Measurements from ENCODE around the gene VSNL1. TPM values are rescaled to one million over a fixed set of nuclear protein-coding genes. Genes with fewer than 3 reads are reported as not detected.
A peak's percentile ranks its signal among the peaks of the same experiment; 100 is the strongest.

Gene VSNL1
- 52.5 and 68.6 TPM in 2 replicates for total RNA-seq (2014; rRNA removed; shearing (Covaris generic); ENCODE audit: low replicate concordance)

DNA sequence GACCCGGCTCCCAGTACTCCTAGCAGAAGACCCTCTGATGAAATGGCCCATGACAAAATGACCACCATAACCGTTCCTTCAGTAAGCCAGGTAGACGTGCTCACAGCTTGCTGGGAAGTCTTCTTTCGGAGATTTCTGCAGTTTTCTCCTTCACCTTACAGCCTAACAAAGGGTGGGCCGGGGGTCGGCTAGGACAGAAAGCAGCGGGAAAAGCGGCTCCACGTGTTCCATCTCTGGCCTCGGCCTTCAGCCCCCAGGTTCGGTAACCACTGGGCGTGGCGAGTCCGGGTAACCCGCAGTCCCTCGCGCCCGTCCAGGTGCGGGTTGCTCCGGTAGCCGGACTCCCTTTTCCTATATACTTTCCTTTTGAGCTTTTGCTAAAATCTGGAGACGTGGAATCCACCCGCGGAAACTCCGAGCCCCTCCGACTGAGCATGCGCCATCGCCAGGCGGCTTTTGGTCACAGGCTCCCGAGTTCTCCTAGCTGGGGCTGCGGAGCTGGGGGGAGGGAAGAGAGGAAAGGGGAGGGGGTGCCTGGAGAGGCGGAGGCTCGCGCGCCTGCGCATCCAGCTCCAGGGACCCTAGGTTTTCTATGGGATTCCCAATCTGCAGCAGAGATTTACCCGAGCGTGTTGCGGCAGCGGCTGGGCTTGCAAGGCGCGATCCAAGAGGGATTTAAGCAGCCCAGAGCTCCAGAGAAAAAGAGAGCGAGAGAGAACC lies at the start of gene VSNL1:
Gene VSNL1 (plus strand): TSS at position 604 of the 720 bp plus-strand sequence. CDS start 51,379 bp downstream, outside the sequence.
- peak; percentile 97 for DNase-seq (ENCODE audit: low read depth)
- in situ Hi-C loops (cut with HindIII; ENCODE audit: low pct_unique_long_range_greater_than_20kb, low sequenced_read_pairs), result no loop called here

DNA sequence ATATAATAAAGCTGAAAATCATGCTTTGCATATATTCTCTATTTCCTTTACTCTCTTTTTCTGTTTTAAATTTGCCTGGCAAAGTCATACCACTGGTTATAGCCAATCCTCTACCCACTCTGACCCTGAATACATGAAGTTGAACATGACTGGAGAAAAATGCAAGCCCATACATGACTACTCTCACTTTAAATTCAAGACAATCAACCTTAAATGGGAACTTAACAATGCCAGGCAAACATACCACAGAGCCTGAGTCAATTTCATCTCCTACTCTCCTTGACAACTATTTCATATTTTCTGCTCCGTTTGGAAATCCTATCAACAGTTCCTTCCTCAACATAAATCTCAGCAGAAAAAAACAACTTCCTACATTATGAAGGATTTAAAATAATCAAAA lies 44.9 kb upstream of the VSNL1 start:
- DNase-seq (ENCODE audit: low read depth), result no peak
- in situ Hi-C loops (cut with HindIII; ENCODE audit: low pct_unique_long_range_greater_than_20kb, low sequenced_read_pairs), result no loop called here

- in situ Hi-C loops (cut with HindIII; ENCODE audit: low pct_unique_long_range_greater_than_20kb, low sequenced_read_pairs), result no loop called here
- DNase-seq (ENCODE audit: low read depth), result no peak
These were observed 42.8 kb upstream of the VSNL1 start for GRCh38 chr2:17497718-17498117.

DNA sequence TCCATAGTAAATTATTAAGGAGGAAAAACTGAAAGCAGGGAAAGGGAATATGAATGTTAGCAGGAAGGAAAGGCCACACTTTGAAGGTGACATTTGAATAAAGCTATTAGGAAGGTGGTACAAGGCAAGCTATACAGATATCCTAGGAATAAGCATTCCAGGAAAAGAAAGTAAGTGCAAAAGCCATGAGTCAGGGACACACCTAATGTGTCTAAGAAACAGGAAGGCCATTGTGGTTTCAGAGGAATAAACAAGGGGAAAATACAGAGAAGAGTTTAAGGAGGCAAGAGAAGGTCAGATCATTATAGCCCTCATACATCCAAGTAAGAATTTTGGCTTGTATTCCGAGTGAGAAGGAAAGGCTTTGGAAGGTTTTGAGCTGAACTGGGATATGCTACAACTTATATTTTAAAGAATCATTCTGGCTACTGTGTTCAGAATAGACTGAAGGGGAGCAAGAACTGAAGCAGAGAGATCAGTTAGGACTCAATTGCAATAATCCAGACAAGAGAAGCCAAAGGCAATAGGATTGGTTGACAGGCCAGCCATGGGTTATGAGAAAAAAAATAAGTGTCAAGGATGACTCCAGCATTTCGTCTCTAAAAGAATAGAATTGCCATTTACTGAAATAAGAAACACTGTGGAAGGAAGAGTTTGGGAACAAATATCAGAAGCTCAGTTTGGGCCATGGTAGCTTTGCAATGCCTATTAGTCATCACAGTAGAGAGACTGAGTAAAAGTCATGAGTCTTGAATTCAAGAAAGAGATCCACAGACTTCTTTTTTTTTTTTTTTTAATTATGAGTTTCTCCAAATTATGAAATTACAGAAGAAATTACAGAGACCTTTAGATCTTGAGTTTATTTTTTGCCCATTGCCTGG lies 33.5 kb upstream of the VSNL1 start:
- DNase-seq (ENCODE audit: low read depth), result peak; percentile 55
- in situ Hi-C loops (cut with HindIII; ENCODE audit: low pct_unique_long_range_greater_than_20kb, low sequenced_read_pairs), result no loop called here

DNA sequence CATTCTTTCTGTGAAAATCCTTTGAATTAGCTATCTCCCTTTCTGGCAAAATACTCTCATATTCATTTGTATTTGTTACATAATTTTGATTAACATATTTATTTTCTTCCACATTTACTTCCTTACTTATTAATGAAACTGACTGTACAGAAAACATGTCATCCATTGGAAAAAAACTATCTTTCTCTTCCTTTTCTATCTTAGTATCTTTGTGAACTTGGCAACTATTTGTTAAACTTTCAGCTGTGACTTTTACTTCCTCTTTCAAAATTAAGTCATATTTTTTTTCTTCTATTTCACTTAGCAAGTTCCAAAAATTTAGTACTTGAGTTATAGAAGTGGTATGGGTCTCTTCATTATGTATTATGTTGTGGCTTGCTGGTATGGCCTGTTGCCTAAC lies 24.8 kb upstream of the VSNL1 start:
- DNase-seq (ENCODE audit: low read depth), result no peak
- in situ Hi-C loops (cut with HindIII; ENCODE audit: low pct_unique_long_range_greater_than_20kb, low sequenced_read_pairs), result no loop called here

DNA sequence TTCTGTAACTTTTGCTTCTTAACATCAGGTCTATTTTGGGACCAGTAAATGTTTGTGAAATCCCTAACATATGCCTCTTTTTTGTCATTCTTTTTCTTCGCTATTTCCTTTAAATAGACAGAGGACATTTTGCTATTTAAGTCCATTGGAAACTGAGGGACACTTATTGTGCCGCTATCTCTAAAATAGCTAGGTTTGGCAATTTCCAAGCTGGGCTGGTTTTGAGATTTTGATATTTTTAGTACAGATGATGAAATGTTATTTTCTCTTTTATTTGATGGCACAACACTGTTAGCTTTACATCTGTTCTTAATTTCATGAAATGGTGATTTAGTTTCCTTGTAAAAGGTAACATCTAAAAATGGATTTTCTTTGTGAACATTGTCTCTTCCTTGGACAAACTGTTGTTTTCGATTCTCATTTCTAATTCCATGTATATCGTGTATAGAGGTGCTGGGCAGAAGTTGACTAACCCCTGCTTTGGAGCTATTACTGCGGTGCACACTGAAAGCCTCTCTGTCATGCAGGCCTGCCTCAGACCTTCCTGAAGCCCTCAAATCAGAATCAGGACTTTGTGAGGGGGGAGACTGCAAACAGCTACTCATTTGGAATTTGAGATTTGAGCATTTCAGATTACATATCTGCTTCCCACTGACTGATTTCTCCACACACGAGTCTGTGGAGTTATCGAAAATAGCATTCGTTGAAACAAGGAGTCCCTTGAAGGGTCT lies 22.9 kb upstream of the VSNL1 start:
- in situ Hi-C loops (cut with HindIII; ENCODE audit: low pct_unique_long_range_greater_than_20kb, low sequenced_read_pairs), result no loop called here

GRCh38 chr2:17518212-17519154 lies 22.0 kb upstream of the VSNL1 start, which contains the start of gene RAD51AP2:
Gene RAD51AP2 (minus strand): TSS chr2:17518440. CDS start chr2:17518415, 25 bp downstream.
- in situ Hi-C loops (cut with HindIII; ENCODE audit: low pct_unique_long_range_greater_than_20kb, low sequenced_read_pairs), result no loop called here
- DNase-seq (ENCODE audit: low read depth), result peak; percentile 85

More for the DNA sequence above, 22.9 kb upstream of the VSNL1 start:
- DNase-seq (ENCODE audit: low read depth), result no peak

DNA sequence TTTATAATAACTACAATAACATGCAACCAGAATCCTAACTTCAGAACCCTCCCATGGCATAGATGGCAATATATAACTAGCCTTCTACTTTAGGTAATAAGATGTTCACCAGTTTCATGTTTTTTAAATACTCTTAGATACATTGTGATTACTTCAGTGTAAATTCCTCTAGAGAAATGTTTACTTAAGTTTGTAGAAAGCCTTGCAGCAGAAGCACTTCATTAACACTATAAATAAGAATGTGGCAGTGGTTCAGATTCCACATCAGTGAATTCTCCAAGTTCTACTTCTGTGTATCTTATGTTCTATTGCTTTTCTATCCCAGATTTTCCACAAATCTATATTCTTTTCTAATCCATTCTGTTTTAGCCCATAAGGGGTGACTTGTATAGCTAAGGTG lies 21.0 kb upstream of the VSNL1 start:
- in situ Hi-C loops (cut with HindIII; ENCODE audit: low pct_unique_long_range_greater_than_20kb, low sequenced_read_pairs), result no loop called here
- no peak for DNase-seq (ENCODE audit: low read depth)

- in situ Hi-C loops (cut with HindIII; ENCODE audit: low pct_unique_long_range_greater_than_20kb, low sequenced_read_pairs), result no loop called here
- no peak for DNase-seq (ENCODE audit: low read depth)
These were observed 19.7 kb upstream of the VSNL1 start for GRCh38 chr2:17520761-17521160.

DNA sequence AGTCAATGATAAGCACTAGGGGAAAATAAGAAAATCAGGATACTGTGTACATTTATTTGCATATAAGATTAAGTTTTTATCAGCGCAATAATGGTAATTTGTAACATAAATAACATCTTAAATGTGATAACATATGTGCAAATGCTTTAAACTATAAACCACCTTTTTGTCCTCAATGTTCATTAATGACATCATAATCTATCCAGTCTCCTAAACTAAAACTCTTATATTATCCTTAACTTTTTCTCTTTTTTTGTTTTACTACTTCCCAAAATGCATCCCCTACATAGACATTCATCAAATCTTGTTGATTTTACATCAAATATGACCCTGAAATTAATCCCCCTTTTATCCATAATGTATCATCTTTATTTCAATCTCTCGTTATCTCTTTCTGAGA lies 18.9 kb upstream of the VSNL1 start:
- no peak for DNase-seq (ENCODE audit: low read depth)
- in situ Hi-C loops (cut with HindIII; ENCODE audit: low pct_unique_long_range_greater_than_20kb, low sequenced_read_pairs), result no loop called here

GRCh38 chr2:17522303-17522702 lies 18.2 kb upstream of the VSNL1 start:
- no peak for DNase-seq (ENCODE audit: low read depth)
- in situ Hi-C loops (cut with HindIII; ENCODE audit: low pct_unique_long_range_greater_than_20kb, low sequenced_read_pairs), result no loop called here

DNA sequence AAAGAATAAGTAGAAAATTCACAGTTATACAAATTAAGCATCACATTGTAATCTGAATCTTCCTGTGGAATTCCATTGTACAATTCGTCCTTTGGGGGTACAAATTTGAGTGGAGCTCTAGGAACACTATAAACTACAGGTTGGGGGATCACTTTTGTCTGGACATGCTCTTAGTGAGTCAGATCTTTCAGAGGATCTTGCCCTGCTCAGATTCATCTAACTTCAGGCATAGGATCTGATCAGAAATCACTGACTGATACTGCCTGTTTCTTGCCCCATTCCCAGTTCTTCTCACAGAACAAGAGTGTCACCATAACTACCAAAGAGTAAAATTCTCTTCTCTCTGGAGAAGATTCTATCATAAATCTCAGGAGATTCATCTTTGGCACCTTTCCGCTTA lies 10.7 kb upstream of the VSNL1 start:
- DNase-seq (ENCODE audit: low read depth), result no peak

DNA sequence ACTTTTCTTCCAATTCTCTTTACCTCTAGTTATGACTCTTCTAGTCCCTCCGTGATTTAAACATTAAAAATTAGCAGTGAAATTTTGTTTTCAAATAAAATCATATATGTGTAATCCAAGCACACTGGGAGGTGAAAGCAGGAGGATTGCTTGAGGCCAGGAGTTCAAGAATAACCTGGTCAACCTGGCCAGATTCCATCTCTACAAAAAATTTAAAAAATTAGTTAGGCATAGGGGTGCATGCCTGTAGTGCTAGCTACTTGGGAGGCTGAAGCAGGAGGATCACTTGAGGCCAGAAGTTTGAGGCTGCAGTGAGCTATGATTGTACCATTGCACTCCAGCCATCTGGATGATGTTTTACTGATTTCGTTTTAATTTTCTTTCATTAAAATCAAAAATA lies 7.0 kb upstream of the VSNL1 start:
- in situ Hi-C loops (cut with HindIII; ENCODE audit: low pct_unique_long_range_greater_than_20kb, low sequenced_read_pairs), result no loop called here
- DNase-seq (ENCODE audit: low read depth), result no peak

More for the DNA sequence above, 10.7 kb upstream of the VSNL1 start:
- in situ Hi-C loops (cut with HindIII; ENCODE audit: low pct_unique_long_range_greater_than_20kb, low sequenced_read_pairs), result no loop called here

- DNase-seq (ENCODE audit: low read depth), result no peak
- in situ Hi-C loops (cut with HindIII; ENCODE audit: low pct_unique_long_range_greater_than_20kb, low sequenced_read_pairs), result no loop called here
These were observed 4.1 kb upstream of the VSNL1 start for GRCh38 chr2:17536416-17536815.

DNA sequence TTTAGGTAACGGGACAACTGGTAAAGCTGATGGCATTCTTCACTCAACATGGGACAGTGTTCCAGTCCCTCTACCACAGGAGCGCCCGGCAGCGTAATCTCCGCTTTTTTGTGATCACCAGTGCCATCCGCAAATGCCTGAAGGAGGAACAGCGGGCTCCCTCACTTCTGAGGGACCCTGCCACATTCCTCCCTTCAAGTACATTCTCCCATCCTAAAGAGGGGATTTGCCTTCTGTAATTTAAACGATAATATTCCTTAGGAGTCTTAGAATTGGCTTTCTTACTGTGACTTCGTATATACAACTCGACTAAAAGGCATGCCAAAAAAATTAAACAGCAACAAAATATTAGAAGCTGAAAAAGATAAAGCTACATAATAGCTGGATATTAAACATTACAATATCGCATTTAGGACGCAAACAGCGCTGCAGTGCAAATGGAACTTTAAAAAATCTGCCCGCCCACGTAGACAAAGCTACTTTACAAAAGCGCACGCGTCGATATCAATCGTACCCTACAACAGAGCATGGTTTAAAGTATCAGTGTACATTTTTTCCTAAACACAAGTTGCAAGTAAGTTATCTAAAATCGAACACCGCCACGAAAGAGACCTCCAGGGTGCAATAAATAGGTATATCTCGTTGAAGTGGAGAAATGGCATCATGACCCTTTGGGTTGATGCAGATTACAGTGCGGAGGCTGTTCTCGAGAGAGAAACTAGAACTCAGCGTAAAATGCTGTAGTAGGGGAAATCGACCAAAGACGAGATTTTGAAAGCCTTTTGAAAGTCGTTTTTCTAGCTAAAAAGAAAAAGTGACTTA lies 2.3 kb upstream of the VSNL1 start:
- DNase-seq (ENCODE audit: low read depth), result peak; percentile 82
- in situ Hi-C loops (cut with HindIII; ENCODE audit: low pct_unique_long_range_greater_than_20kb, low sequenced_read_pairs), result no loop called here

- peak; percentile 86 for DNase-seq (ENCODE audit: low read depth)
- in situ Hi-C loops (cut with HindIII; ENCODE audit: low pct_unique_long_range_greater_than_20kb, low sequenced_read_pairs), result no loop called here
These were observed 1.5 kb upstream of the VSNL1 start for GRCh38 chr2:17538844-17539554.
